NB4 (cell line): Measurements from ENCODE around the gene ERICH6B.

Experiments used
- POLR2A ChIP-seq: IDR thresholded peaks from 2 replicates; pipeline ENCODE4 v1.6.1; 2011; ENCODE audit warnings: mild to moderate bottlenecking; ENCODE audit not compliant: insufficient read length; ENCODE audit errors: extremely low read depth
- TF ChIP-seq, protein P1 (sequence below): IDR thresholded peaks from one replicate; pipeline ENCODE4 v1.5.1; 2012; ENCODE audit warnings: low read depth, low read length

DNA sequence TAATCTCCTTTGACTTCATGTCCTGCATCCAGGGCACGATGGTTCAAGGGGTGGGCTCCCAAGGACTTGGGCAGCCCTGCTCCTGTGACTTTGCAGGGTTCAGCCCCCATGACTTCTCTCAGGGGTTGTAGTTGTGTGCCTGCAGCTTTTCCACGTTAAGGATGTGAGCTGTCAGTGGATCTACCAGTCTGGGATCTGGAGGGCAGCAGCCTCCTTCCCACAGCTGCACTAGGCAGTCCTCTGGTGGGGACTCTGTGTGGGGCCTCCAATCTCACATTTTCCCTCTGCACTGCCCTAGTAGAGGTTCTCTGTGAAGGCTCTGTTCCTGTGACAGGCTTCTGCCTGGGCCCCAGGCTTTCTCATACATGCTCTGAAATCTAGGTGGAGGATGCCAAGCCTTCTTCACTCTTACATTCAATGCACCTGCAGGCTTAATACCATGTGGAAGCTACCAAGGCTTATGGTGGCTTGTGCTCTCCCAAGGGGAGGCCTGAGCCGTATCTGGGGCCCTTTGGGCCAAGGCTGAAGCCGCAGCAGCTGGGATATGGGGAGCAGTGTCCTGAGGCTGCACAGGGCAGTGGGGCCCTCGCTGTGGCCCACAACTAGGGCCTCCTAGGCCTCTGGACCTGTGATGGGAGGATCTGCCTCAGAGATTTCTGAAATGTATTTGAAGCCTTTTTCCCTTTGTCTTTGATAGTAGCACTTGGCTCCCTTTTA, 39.3 kb upstream of the ERICH6B start:
- TF ChIP-seq, protein P1, sequence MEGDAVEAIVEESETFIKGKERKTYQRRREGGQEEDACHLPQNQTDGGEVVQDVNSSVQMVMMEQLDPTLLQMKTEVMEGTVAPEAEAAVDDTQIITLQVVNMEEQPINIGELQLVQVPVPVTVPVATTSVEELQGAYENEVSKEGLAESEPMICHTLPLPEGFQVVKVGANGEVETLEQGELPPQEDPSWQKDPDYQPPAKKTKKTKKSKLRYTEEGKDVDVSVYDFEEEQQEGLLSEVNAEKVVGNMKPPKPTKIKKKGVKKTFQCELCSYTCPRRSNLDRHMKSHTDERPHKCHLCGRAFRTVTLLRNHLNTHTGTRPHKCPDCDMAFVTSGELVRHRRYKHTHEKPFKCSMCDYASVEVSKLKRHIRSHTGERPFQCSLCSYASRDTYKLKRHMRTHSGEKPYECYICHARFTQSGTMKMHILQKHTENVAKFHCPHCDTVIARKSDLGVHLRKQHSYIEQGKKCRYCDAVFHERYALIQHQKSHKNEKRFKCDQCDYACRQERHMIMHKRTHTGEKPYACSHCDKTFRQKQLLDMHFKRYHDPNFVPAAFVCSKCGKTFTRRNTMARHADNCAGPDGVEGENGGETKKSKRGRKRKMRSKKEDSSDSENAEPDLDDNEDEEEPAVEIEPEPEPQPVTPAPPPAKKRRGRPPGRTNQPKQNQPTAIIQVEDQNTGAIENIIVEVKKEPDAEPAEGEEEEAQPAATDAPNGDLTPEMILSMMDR: no peak
- TF ChIP-seq POLR2A: no peak
